Measurements from ENCODE around the gene SLC34A1. TPM values are rescaled to one million over a fixed set of nuclear protein-coding genes. Genes with fewer than 3 reads are reported as not detected.

The SLC34A1 gene
- total RNA-seq, 2 experiments from 2014 or later, result 0.35 to 0.63 TPM

- H3K79me2 ChIP-seq (ENCODE audit: insufficient read depth, low read depth, low read length), result peaks cover 31% of the 10 kb centered on the region
Measured at GRCh38 chr5:177427919-177428573, 43.8 kb downstream of the SLC34A1 start.

GRCh38 chr5:177428574-177429217, 44.5 kb downstream of the SLC34A1 start:
- Histone ChIP-seq H2AFZ (ENCODE audit: low read length) (no peak overlapping the region), H3K36me3 (ENCODE audit: insufficient read depth, low read length) (peaks cover 28% of the 10 kb centered on the region), H4K20me1 (ENCODE audit: insufficient read depth, low read length) (peaks cover 9% of the 10 kb centered on the region), H3K9me2 (ENCODE audit: insufficient read depth, low read length) (no peaks in the 10 kb centered on the region), H3K9me3 (ENCODE audit: low read length) (no peaks in the 10 kb centered on the region), H3K4me2 (ENCODE audit: low read length) (peak overlapping the region; percentile 98), H3K27ac (ENCODE audit: low read depth, low read length, poor library complexity, severe bottlenecking) (peak overlapping the region; percentile 87), H3K79me2 (ENCODE audit: insufficient read depth, low read depth, low read length) (peaks cover 31% of the 10 kb centered on the region), H3K4me3 (ENCODE audit: low read depth, low read length, poor library complexity, severe bottlenecking) (peak overlapping the region; percentile 77), H3K4me1 (ENCODE audit: insufficient read depth, low read length, poor library complexity, severe bottlenecking) (peaks cover 66% of the 10 kb centered on the region)
- intact Hi-C loops (cut with micrococcal nuclease; ENCODE audit: unreplicated experiment), result loop anchor here (5.0 kb wide), 1 partner anchor 426 kb away; no protein-coding TSS in a partner anchor
- BruUV-seq (replicated peaks), result no TSS peak
- POLR2A ChIA-PET, result interaction anchor here (0.6 to 2.6 kb wide), 9 partner anchors 18 to 260 kb away, joined by 3 to 10 read pairs (median 4); partner anchors contain the start of genes F12 and PRR7
- CTCF ChIA-PET (ENCODE audit: unreplicated experiment), result interaction anchor here (0.7 to 1.5 kb wide), 4 partner anchors 25 to 87 kb away, joined by 5 to 17 read pairs (median 5); no protein-coding TSS in a partner anchor
- no peak for DNase-seq (ENCODE audit: low spot score)
- no peak for TF ChIP-seq EZH2phosphoT487 (IDR thresholded peaks at IDR 0.05; ENCODE audit: borderline replicate concordance, low read depth, low read length)
- TF ChIP-seq CTCF (conservative IDR thresholded peaks at IDR 0.05; ENCODE audit: low read length), result no peak

More at GRCh38 chr5:177427919-177428573, 43.8 kb downstream of the SLC34A1 start:
- Histone ChIP-seq H4K20me1 (ENCODE audit: insufficient read depth, low read length) (peaks cover 9% of the 10 kb centered on the region), H3K4me3 (ENCODE audit: low read depth, low read length, poor library complexity, severe bottlenecking) (peak overlapping the region; percentile 77), H3K9me2 (ENCODE audit: insufficient read depth, low read length) (no peaks in the 10 kb centered on the region), H3K4me1 (ENCODE audit: insufficient read depth, low read length, poor library complexity, severe bottlenecking) (peaks cover 66% of the 10 kb centered on the region), H2AFZ (ENCODE audit: low read length) (no peak overlapping the region), H3K9me3 (ENCODE audit: low read length) (no peaks in the 10 kb centered on the region), H3K27ac (ENCODE audit: low read depth, low read length, poor library complexity, severe bottlenecking) (peak overlapping the region; percentile 87), H3K36me3 (ENCODE audit: insufficient read depth, low read length) (peaks cover 21% of the 10 kb centered on the region), H3K4me2 (ENCODE audit: low read length) (peak overlapping the region; percentile 98)
- POLR2A ChIA-PET, result interaction anchor here (0.6 to 2.6 kb wide), 8 partner anchors 10 to 79 kb away, joined by 3 to 10 read pairs (median 4); no protein-coding TSS in a partner anchor
- intact Hi-C loops (cut with micrococcal nuclease; ENCODE audit: unreplicated experiment), result loop anchor here (5.0 kb wide), 1 partner anchor 426 kb away; no protein-coding TSS in a partner anchor
- CTCF ChIA-PET (ENCODE audit: unreplicated experiment), result no interaction called here
- no TSS peak for BruUV-seq (replicated peaks)
- TF ChIP-seq EZH2phosphoT487 (IDR thresholded peaks at IDR 0.05; ENCODE audit: borderline replicate concordance, low read depth, low read length) (no peak), CTCF (conservative IDR thresholded peaks at IDR 0.05; ENCODE audit: low read length) (0 out of 2 replicates have a peak, but pooled peaks have one; percentile 22)
- DNase-seq (ENCODE audit: low spot score), result peak; percentile 46

Measured in OCI-LY7 (cell line).